ENCODE results near the gene GMEB2.

Gene GMEB2

GRCh38 chr20:63625771-63626423 lies 1.0 kb downstream of the GMEB2 start:
- peak; percentile 18 for DNase-seq (ENCODE audit: low read depth)
- peak overlapping the region; percentile 56 for H3K4me3 ChIP-seq (ENCODE audit: low read length)
- TF ChIP-seq CTCF (IDR thresholded peaks at IDR 0.05; ENCODE audit: insufficient read depth, low read depth, low read length, missing control alignments), result no peak

GRCh38 chr20:63624486-63624885 lies 2.4 kb downstream of the GMEB2 start:
- TF ChIP-seq CTCF (IDR thresholded peaks at IDR 0.05; ENCODE audit: insufficient read depth, low read depth, low read length, missing control alignments), result no peak
- DNase-seq (ENCODE audit: low read depth), result no peak
- H3K4me3 ChIP-seq (ENCODE audit: low read length), result no peak overlapping the region

GRCh38 chr20:63622732-63623131 lies 4.2 kb downstream of the GMEB2 start:
- no peak for DNase-seq (ENCODE audit: low read depth)
- TF ChIP-seq CTCF (IDR thresholded peaks at IDR 0.05; ENCODE audit: insufficient read depth, low read depth, low read length, missing control alignments), result no peak
- no peak overlapping the region for H3K4me3 ChIP-seq (ENCODE audit: low read length)

GRCh38 chr20:63622096-63622495 lies 4.8 kb downstream of the GMEB2 start:
- no peak for TF ChIP-seq CTCF (IDR thresholded peaks at IDR 0.05; ENCODE audit: insufficient read depth, low read depth, low read length, missing control alignments)
- H3K4me3 ChIP-seq (ENCODE audit: low read length), result no peak overlapping the region
- DNase-seq (ENCODE audit: low read depth), result no peak

GRCh38 chr20:63620991-63621390 lies 5.9 kb downstream of the GMEB2 start:
- no peak overlapping the region for H3K4me3 ChIP-seq (ENCODE audit: low read length)
- no peak for TF ChIP-seq CTCF (IDR thresholded peaks at IDR 0.05; ENCODE audit: insufficient read depth, low read depth, low read length, missing control alignments)
- DNase-seq (ENCODE audit: low read depth), result no peak

GRCh38 chr20:63619505-63619904 lies 7.4 kb downstream of the GMEB2 start:
- no peak for DNase-seq (ENCODE audit: low read depth)
- no peak overlapping the region for H3K4me3 ChIP-seq (ENCODE audit: low read length)
- no peak for TF ChIP-seq CTCF (IDR thresholded peaks at IDR 0.05; ENCODE audit: insufficient read depth, low read depth, low read length, missing control alignments)

- DNase-seq (ENCODE audit: low read depth), result no peak
- H3K4me3 ChIP-seq (ENCODE audit: low read length), result no peak overlapping the region
- TF ChIP-seq CTCF (IDR thresholded peaks at IDR 0.05; ENCODE audit: insufficient read depth, low read depth, low read length, missing control alignments), result no peak
Observed at GRCh38 chr20:63619086-63619485, 7.8 kb downstream of the GMEB2 start.
